ENCODE measurements around the gene MPDZ.

Gene MPDZ

DNA sequence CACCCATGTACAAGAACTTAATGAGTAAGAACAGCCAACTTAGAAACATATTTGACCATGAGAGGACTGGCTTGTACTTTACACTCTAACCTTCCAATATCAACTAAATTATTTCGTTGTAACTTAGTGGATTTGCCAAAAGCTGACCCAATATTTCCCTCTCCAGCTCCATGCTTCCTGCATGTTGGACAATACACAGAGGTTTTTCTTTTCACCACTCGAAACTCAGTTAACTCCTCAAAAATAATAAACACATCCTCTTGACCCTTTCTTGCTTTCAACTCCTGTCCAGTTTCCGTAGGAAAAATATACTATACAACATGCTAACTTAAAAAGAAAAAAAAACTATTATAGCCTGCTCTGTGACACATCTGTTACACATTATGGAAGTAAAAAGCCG, 188.9 kb downstream of the MPDZ start:
- Histone ChIP-seq H3K79me1 (ENCODE audit: low read length) (peaks cover 7% of the 10 kb centered on the region), H3K27ac (ENCODE audit: low read depth, low read length) (no peak overlapping the region), H3K9me3 (ENCODE audit: insufficient read depth, low read depth, low read length) (peaks cover 2% of the 10 kb centered on the region), H3K4ac (ENCODE audit: low read depth, low read length) (no peak overlapping the region), H2AK5ac (ENCODE audit: low read length) (no peak overlapping the region), H3K14ac (ENCODE audit: low read length) (no peak overlapping the region), H3K27me3 (ENCODE audit: insufficient read depth, low read length) (no peaks in the 10 kb centered on the region), H3K9ac (ENCODE audit: low read length) (no peak overlapping the region), H4K91ac (ENCODE audit: low read depth, low read length) (no peak overlapping the region), H3K23ac (ENCODE audit: low read length) (no peak overlapping the region), H4K8ac (ENCODE audit: low read depth, low read length) (no peak overlapping the region), H2BK120ac (ENCODE audit: insufficient read depth, low read length, poor library complexity) (no peak overlapping the region), H3K18ac (ENCODE audit: low read length) (no peak overlapping the region), H2BK12ac (ENCODE audit: low read length) (no peak overlapping the region), H3K79me2 (ENCODE audit: control insufficient read depth, insufficient read depth, low read length, poor library complexity) (no peaks in the 10 kb centered on the region), H3K4me1 (ENCODE audit: control insufficient read depth in 1 of 2, insufficient read depth in 2 of 2, low read length in 2 of 2) (peaks cover 6 to 7% of the 10 kb centered on the region in 2 experiments), H3K36me3 (ENCODE audit: control insufficient read depth in 1 of 2, insufficient read depth in 2 of 2, low read length in 2 of 2) (no peaks in the 10 kb centered on the region), H2AFZ (ENCODE audit: insufficient read depth, low read length, poor library complexity) (no peak overlapping the region), H3K4me2 (ENCODE audit: low read length) (no peak overlapping the region), H4K12ac (ENCODE audit: low read depth, low read length) (no peak overlapping the region), H2BK5ac (ENCODE audit: low read depth, low read length, poor library complexity) (no peak overlapping the region), H3K4me3 (ENCODE audit: low read depth, low read length) (no peak overlapping the region)
- WGBS (ENCODE audit: extremely low coverage, insufficient coverage, insufficient read length), result no CpG with 5 or more reads among the region's 4 CpGs
- no peak for DNase-seq

DNA sequence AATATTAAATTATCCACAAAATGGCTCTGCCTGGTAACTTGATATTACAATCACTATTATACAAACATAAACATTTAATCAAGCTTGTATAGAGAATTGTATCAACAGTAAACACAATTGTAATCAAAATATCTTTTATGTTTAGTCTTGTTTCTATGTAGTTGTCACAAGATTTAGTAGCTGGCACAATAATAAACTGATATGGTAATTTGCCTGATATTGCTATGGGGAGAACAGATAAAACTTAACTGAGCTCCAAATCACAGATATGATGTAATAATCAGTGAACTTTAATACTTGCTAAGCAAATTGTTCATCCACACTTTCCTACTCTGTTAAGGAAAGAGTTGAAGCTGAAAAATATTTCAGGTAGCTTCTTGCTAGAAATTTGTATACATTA, 189.8 kb downstream of the MPDZ start:
- H2BK12ac ChIP-seq (ENCODE audit: low read length), result no peak overlapping the region
- no peak overlapping the region for H2AFZ ChIP-seq (ENCODE audit: insufficient read depth, low read length, poor library complexity)
- no peak overlapping the region for H3K4me2 ChIP-seq (ENCODE audit: low read length)

GRCh38 chr9:13088720-13089427, 190.6 kb downstream of the MPDZ start:
- Histone ChIP-seq H3K79me1 (ENCODE audit: low read length) (peaks cover 11% of the 10 kb centered on the region), H2BK120ac (ENCODE audit: insufficient read depth, low read length, poor library complexity) (no peak overlapping the region)
- WGBS (ENCODE audit: extremely low coverage, insufficient coverage, insufficient read length), result no CpG with 5 or more reads among the region's 10 CpGs

More for the DNA sequence above, 189.8 kb downstream of the MPDZ start:
- Histone ChIP-seq H2AK5ac (ENCODE audit: low read length) (no peak overlapping the region), H3K18ac (ENCODE audit: low read length) (no peak overlapping the region), H3K4me3 (ENCODE audit: low read depth, low read length) (no peak overlapping the region), H4K8ac (ENCODE audit: low read depth, low read length) (no peak overlapping the region), H3K27me3 (ENCODE audit: insufficient read depth, low read length) (no peaks in the 10 kb centered on the region), H4K91ac (ENCODE audit: low read depth, low read length) (no peak overlapping the region), H3K14ac (ENCODE audit: low read length) (no peak overlapping the region), H2BK5ac (ENCODE audit: low read depth, low read length, poor library complexity) (no peak overlapping the region), H3K9me3 (ENCODE audit: insufficient read depth, low read depth, low read length) (peaks cover 2% of the 10 kb centered on the region), H4K12ac (ENCODE audit: low read depth, low read length) (no peak overlapping the region), H2BK120ac (ENCODE audit: insufficient read depth, low read length, poor library complexity) (no peak overlapping the region), H3K79me2 (ENCODE audit: control insufficient read depth, insufficient read depth, low read length, poor library complexity) (no peaks in the 10 kb centered on the region), H3K27ac (ENCODE audit: low read depth, low read length) (no peak overlapping the region), H3K4me1 (ENCODE audit: control insufficient read depth in 1 of 2, insufficient read depth in 2 of 2, low read length in 2 of 2) (peaks cover 4 to 6% of the 10 kb centered on the region in 2 experiments), H3K9ac (ENCODE audit: low read length) (no peak overlapping the region), H3K4ac (ENCODE audit: low read depth, low read length) (no peak overlapping the region), H3K23ac (ENCODE audit: low read length) (no peak overlapping the region), H3K79me1 (ENCODE audit: low read length) (peaks cover 10% of the 10 kb centered on the region), H3K36me3 (ENCODE audit: control insufficient read depth in 1 of 2, insufficient read depth in 2 of 2, low read length in 2 of 2) (no peaks in the 10 kb centered on the region)
- DNase-seq, result no peak

GRCh38 chr9:13083963-13084528, 195.4 kb downstream of the MPDZ start:
- Histone ChIP-seq H3K36me3 (ENCODE audit: control insufficient read depth in 1 of 2, insufficient read depth in 2 of 2, low read length in 2 of 2) (no peaks in the 10 kb centered on the region), H3K9ac (ENCODE audit: low read length) (no peak overlapping the region), H2BK12ac (ENCODE audit: low read length) (no peak overlapping the region), H3K79me1 (ENCODE audit: low read length) (peaks cover 12% of the 10 kb centered on the region), H2AFZ (ENCODE audit: insufficient read depth, low read length, poor library complexity) (no peak overlapping the region), H2AK5ac (ENCODE audit: low read length) (no peak overlapping the region), H3K79me2 (ENCODE audit: control insufficient read depth, insufficient read depth, low read length, poor library complexity) (no peaks in the 10 kb centered on the region), H3K18ac (ENCODE audit: low read length) (no peak overlapping the region), H3K4me3 (ENCODE audit: low read depth, low read length) (no peak overlapping the region), H3K9me3 (ENCODE audit: insufficient read depth, low read depth, low read length) (no peaks in the 10 kb centered on the region), H3K23ac (ENCODE audit: low read length) (no peak overlapping the region), H2BK120ac (ENCODE audit: insufficient read depth, low read length, poor library complexity) (no peak overlapping the region), H3K27ac (ENCODE audit: low read depth, low read length) (peak overlapping the region; percentile 86), H2BK5ac (ENCODE audit: low read depth, low read length, poor library complexity) (peak overlapping the region; percentile 40), H3K27me3 (ENCODE audit: insufficient read depth, low read length) (no peaks in the 10 kb centered on the region), H3K4me2 (ENCODE audit: low read length) (no peak overlapping the region), H3K14ac (ENCODE audit: low read length) (no peak overlapping the region), H4K8ac (ENCODE audit: low read depth, low read length) (no peak overlapping the region), H3K4me1 (ENCODE audit: control insufficient read depth in 1 of 2, insufficient read depth in 2 of 2, low read length in 2 of 2) (peaks cover 0 to 2% of the 10 kb centered on the region in 2 experiments), H3K4ac (ENCODE audit: low read depth, low read length) (no peak overlapping the region), H4K91ac (ENCODE audit: low read depth, low read length) (no peak overlapping the region), H4K12ac (ENCODE audit: low read depth, low read length) (no peak overlapping the region)
- WGBS (ENCODE audit: extremely low coverage, insufficient coverage, insufficient read length), result no CpG with 5 or more reads among the region's 1 CpG
- DNase-seq, result no peak

More at GRCh38 chr9:13088720-13089427, 190.6 kb downstream of the MPDZ start:
- Histone ChIP-seq H3K4me1 (ENCODE audit: control insufficient read depth in 1 of 2, insufficient read depth in 2 of 2, low read length in 2 of 2) (peaks cover 3 to 5% of the 10 kb centered on the region in 2 experiments), H2AFZ (ENCODE audit: insufficient read depth, low read length, poor library complexity) (no peak overlapping the region), H3K9me3 (ENCODE audit: insufficient read depth, low read depth, low read length) (peaks cover 2% of the 10 kb centered on the region), H3K79me2 (ENCODE audit: control insufficient read depth, insufficient read depth, low read length, poor library complexity) (no peaks in the 10 kb centered on the region), H3K36me3 (ENCODE audit: control insufficient read depth in 1 of 2, insufficient read depth in 2 of 2, low read length in 2 of 2) (no peaks in the 10 kb centered on the region), H4K8ac (ENCODE audit: low read depth, low read length) (no peak overlapping the region), H3K4me2 (ENCODE audit: low read length) (no peak overlapping the region), H4K12ac (ENCODE audit: low read depth, low read length) (no peak overlapping the region), H3K4me3 (ENCODE audit: low read depth, low read length) (no peak overlapping the region), H3K9ac (ENCODE audit: low read length) (no peak overlapping the region), H2AK5ac (ENCODE audit: low read length) (no peak overlapping the region), H3K23ac (ENCODE audit: low read length) (no peak overlapping the region), H3K18ac (ENCODE audit: low read length) (no peak overlapping the region), H3K27ac (ENCODE audit: low read depth, low read length) (no peak overlapping the region), H3K14ac (ENCODE audit: low read length) (no peak overlapping the region), H4K91ac (ENCODE audit: low read depth, low read length) (no peak overlapping the region), H3K27me3 (ENCODE audit: insufficient read depth, low read length) (no peaks in the 10 kb centered on the region), H3K4ac (ENCODE audit: low read depth, low read length) (no peak overlapping the region), H2BK5ac (ENCODE audit: low read depth, low read length, poor library complexity) (no peak overlapping the region), H2BK12ac (ENCODE audit: low read length) (no peak overlapping the region)
- peak in 1 of 2 donors; percentile 69 for DNase-seq

Data from trophoblast cell (in vitro differentiated cells and primary cell).